GM19463 (cell line): ENCODE data around the gene BCKDHA.
A peak's percentile ranks its signal among the peaks of the same experiment; 100 is the strongest.

Source experiments
- ATAC-seq: cut with Tn5 transposase; IDR thresholded peaks from one replicate; pipeline ENCODE4 v1.9.1; 2021; ENCODE audit warnings: mild to moderate bottlenecking, moderate library complexity; ENCODE audit not compliant: unreplicated experiment

Gene BCKDHA

DNA sequence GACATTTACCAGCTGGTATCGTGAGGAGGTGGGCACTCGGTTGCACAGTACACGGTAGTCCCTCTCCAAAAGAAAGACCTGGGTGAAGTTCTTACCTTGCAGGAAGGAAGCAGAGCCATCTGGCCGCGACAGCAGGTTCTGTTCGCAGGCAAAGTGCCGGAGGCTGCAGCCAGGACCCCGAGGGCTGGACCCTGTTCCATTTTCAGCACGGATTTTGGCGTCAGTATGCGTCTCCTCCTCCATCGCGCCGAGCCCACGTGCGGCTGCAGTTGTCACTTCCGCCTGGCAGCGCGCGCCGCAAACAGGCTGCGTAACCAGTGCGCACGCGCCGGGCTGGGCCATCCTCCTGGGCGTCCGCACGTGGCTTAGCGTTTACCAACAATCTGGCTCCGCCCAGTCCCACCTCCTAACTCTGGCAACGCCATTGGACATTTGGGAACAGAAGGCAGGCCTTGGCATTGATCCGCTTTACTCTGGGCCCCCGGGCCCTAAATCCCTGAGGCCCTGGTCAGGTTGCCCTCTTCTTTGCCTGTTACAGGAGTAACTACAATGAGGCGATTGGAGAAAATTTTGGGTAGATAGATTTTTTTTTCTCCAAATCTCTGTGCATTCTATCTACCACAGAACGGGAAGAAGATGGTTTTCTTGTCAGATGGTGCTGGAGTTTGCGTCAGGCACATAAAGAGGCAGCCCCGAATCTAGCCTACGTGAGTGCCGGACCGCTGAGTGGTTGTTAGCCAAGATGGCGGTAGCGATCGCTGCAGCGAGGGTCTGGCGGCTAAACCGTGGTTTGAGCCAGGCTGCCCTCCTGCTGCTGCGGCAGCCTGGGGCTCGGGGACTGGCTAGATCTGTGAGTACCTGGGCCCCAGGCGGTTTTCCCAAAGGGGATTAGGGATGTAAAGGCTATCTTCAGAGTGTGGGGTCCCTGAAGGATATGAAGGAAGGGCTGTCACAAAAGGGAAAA, at the start of gene BCKDHA, which contains the start of gene EXOSC5:
BCKDHA (plus strand) TSS at position 733 of the 964 bp plus-strand sequence; CDS start at position 743, 10 bp downstream.
EXOSC5 (minus strand) TSS at position 274 of the 964 bp plus-strand sequence; CDS start at position 243, 31 bp downstream.
- peak; percentile 91 for ATAC-seq

DNA sequence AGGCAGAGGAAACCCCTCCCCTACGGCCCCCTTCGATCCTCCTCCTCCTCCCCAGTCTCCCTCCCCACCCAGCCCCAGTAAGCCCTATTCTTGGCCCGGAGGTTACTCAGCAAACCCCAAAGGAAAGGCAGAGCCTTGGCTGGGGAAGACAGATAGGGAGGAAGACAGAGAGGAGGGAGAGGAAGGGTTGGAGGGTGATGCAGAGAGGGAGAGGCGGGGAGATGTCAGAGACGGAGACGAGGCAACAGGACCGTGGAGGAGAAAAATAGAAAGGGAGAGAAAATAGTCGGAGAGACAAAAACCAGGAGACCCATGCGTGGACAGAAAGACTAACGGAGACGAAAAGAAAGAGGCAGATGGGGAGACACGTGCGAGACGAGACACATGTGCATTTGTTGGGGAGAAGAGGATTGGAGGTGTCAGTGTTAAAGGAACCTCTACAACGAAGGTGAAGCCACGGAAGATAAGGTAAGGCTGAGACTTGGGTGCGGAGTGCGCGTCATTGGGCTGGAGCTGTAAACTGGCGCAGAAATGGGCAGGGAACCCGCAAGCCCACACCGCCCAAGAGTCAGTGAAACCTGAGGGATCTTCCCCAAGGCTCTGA, 46.8 kb upstream of the BCKDHA start:
- no peak for ATAC-seq

DNA sequence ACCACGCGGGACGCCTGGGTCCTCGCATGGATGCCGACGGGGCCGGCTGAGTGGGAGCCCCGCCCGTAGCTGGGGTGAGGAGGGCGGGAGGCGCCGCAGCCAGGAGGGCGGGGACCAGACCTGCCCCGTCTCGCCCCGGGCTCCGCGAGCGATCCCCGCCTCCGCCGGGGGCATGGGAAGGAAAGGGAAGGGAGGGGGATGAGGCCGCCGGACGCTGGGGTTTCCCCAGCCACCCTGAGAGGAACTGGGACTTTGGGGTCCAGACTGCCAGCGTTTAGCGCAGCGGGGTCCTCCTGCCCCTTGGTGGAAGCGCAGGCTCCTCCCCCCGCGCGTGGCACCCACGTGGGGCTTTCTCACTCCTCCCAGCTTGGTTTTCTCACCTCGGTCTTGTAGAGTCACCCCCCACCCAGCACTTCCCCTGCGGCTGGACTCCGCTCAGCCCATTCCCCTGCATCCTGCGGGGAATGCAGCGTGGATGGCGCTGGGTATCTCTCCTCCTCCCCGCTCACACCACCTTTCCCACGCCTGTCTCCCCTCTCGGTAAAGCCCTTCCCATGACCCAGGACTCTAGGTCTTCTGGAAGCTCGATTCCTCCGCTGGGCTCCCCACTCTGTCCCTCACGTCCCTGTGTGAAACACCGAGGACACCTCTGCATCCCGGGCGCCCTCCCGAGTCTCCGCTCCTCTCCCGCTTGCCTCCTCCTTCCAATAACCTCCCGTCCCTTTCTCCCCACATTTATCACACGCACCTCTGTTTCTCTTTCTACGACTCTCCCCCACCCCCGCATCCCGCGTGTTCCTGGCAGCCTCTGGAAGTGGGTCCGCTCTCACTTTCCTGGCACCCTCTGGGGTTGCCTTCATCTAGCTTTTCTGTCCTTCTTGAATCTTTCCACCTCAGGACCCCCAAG, 46.0 kb upstream of the BCKDHA start:
- peak; percentile 45 for ATAC-seq

DNA sequence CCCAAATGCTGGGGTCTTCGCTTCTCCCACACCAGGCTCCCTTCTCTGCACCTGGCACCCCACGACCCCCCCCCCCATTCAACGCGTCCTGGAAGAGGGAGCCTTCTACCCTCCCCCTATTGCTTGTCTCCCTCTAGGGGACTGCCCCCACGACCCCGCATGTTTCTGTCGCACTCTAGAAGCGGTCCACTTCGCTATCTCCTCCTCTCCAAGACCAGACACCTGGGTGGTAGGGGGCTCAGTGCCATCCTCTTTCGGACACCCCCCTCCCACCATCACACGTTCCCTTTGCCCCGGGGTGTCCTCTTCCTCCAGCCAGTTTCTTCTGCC, 45.4 kb upstream of the BCKDHA start:
- ATAC-seq: no peak

DNA sequence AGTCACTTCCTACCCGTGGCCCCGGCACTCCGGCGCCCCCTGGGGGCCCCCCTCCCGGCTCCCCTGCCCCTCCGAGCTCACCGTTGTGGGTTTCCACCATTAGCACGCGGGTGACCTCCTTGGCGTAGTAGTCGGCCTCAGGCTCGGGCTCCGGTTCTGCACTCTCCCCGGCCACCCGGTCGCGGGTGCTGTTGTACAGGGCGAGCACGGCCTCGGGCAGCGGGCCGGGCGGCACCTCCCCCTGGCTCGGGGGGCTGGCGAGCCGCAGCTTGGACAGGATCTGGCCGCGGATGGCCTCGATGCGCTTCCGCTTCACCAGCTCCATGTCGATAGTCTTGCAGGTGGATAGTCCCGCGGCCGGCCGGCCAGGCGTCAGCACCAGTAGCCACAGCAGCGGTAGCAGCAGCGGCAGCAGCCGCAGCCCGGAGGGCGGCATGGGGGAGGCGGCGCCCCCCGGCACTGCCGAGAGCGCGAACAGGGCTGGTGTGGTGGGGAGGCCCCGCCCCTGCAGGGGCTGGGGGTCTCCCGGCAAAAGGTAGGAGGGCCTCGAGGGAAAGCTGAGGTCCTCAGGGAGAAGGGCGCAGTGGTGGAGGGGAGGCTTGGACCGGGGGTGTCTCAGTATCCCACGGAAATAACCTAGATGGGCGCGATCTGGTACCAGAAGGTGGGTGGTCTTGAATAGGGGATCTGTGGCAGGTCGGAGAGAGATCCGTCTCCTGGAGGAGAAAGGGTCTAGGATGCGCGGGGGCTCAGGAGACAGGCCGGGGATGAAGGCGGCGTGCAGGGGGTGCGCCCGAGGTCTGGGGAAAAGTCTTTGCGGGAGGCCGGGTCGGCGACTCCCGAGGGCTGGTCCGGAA, 44.8 kb upstream of the BCKDHA start:
- no peak for ATAC-seq

DNA sequence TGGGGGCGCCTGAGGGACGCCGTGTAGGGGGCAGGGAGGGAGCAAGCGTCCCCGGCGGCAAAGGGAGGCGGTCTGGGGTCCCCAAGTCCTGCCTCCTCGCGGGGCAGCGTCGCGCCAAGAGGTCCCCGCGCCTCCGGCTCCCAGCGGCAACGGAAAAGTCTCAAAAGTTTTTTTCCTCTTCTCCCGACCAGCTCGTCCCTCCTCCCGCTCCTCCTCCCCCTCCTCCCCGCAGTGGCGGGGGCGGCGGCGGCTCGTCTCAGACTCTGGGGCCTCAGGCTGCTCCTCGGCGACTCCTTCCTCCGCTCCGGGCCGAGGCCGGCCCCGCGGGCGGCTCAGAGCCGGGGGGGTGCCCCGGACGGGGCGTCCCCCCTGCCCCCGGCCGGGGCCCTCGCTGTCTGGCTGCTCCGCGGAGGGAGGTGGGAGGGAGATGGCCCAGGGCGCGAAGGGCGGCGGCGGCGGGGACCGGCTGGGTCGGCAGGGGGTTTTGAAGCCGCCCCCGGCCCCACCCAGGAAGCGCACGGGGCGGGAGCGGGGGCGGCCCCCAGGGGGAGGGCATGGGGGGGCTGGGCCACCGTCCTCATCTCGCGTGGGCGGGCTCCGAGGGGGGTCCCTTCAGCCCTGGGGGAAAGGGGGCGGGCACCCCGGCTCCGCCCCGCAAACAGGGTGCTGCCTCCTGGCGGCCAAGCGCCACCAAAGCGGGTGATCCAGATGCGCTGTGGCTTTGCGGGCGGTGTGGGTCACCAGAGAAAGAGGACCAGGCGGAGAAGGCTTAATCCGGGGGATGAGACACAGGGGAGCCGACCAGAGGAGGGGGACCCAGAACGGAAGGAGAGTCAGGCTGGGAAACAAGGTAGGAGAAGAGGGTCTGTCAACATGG, 43.9 kb upstream of the BCKDHA start, which contains the start of gene TGFB1:
TGFB1 (minus strand) TSS at position 457 of the 877 bp plus-strand sequence. CDS start 878 bp downstream, outside the sequence.
- peak; percentile 46 for ATAC-seq

DNA sequence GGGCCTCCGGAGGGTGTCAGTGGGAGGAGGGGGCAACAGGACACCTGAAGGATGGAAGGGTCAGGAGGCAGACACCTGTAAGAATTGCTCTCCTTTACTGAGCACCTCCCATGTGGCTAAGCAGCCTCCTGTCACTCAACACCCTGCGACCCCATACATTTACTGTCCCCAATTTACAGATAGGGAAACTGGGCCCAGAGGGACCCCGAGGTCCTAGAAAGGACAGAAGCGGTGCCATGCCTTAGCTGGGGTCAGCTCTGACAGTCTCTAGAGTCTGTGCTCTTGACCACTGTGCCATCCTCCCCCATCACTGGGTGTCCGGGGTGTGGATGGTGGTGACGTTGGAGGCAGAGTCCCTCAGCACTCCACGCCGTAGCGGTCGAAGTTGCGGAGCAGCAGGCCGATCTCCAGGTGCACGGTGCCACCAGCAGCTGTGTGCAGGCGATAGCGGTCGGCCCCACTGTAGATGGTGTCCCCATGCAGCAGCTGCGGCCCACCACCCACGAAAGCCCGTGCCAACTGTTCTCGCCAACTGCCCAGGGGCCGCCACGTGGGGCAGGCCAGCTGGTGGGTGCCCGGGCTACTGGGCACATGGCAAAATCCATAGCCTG, 43.2 kb upstream of the BCKDHA start:
- ATAC-seq: no peak

DNA sequence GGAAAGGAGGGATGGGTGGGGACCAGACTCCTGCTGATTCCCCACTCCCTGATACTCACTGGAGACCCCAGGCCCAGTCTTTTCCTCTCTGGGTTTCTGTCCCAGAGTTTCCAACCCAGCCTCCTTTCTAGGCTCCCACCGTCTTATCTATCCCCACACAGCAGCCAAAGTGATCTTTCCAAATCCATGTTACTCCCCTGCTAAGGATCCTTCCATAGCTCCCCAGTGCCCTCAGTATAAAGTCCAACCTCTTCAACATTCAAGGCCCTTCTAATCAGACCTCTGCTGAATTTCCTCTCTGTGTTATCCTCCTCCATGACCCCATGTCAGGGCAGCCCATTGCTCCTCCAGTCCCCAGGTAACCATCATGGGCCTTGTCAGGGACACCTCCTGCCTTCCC, 42.6 kb upstream of the BCKDHA start:
- ATAC-seq: no peak

DNA sequence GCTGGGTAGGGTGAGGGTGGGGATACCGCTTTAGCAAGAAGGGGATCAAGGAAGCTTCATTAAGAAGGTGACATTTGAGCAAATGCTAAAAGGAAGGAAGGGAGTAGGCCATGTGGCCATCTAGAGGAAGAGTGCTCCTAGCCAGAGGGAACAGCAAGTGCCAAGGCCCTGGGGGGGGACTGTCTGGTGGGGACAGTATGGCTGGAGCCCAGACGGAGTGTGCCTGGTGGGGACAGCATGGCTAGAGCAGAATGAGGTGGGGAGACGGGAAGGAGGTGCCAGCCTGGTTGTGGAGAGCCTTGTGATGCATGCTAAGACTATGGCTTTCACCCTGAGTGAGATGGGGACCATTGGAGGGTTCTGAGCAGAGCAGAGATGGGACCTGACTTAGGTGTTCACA, 41.8 kb upstream of the BCKDHA start:
- ATAC-seq: no peak

DNA sequence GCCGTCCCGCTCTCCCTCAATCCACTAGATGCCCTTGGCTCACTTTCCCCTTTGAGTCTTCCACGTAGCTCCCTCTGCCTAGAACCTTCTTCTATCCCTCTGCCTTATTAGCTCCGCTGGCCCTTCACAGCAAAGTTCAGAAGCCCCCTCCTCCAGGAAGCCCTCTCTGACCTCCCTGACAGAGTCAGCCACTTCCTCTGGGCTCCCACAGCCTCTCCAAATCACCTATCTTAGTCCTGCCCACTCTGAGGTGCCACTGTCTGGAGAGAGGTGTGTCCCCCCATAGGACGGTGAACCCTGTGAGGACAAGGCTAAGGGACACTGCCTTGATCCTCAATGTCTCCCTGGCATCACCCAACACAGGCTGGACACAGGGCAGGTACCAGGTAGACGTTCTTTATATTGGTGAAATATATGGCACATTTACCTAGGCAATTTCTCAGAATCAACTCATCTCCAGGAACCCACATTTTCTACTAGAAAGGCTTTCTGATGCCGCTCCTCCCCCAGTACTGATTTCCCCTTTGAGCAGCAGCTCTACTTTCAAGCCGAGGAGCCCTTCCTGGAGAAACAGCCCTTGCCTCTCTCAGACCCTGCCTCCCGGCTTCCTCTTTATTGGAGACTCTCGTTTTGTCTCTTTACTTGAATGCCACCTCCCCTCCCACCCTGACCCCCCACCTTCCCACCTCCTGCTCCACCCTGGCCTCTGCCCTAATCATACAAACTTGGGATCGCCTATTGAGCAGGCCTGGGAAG, 40.5 kb upstream of the BCKDHA start:
- no peak for ATAC-seq

DNA sequence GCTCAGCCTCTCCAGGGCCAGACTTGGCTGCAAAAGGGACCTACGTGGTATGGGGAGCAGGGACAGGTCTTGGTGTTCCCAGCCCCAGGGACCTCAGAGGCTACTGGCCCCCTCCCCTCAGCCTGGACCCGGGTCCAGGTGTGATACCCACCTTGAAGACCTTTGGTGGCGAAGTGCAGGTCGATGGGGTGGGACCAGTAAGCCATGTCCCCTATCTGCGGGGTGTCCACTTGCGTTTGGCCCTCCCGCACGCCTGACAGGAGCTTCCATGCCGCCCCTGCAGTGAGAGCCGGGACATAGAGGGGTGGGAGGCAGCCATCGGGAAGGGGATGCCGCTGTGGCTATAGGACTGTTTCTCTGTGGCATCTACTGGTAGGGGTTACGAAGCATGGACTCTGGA, 39.9 kb upstream of the BCKDHA start:
- no peak for ATAC-seq

DNA sequence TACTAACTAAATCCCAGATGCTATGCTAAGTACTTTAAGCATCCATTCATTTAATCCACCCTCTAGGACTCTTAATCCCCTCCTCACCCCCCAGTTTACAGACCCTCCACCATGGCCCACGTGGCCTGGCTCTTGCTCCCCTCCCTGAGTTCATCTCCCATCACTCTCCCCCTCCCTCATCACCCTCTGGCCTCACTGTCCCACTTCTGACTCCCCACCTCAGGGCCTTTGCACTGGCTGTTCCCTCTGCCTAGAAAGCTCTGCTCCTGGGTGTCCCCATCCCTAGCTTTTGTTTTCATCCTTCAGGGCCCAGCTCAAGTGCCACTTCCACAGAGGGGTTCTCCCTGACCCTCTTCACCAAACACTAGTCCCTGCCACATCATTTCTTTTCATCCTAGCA, 37.9 kb upstream of the BCKDHA start:
- no peak for ATAC-seq

DNA sequence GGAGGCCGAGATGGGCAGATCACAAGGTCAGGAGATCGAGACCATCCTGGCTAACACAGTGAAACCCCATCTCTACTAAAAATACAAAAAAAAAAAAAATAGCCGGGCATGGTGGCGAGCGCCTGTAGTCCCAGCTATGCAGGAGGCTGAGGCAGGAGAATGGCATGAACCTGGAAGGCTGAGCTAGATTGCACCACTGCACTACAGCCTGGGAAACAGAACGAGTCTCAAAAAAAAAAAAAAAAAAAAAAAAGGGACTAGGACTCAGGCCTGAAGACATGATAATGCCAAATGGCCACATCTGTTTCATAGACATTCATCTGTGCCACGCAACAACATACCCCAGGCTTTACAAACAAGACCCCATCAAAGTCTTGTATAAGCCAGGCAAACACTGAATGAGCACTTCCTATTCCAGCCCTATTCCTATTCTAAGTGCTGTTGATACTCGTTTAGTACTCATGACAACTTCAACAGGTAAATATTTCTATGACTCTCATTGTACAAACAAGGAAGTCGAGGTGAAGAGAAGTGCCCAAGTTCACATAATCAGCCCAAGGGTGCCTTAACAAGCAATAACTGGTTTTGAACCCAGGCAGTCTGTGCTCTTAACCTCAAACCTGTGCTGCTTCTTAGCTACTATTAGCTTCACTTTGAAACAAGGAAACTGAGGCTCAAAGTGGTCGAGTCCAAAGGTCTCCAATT, 35.3 kb upstream of the BCKDHA start:
- ATAC-seq: no peak

DNA sequence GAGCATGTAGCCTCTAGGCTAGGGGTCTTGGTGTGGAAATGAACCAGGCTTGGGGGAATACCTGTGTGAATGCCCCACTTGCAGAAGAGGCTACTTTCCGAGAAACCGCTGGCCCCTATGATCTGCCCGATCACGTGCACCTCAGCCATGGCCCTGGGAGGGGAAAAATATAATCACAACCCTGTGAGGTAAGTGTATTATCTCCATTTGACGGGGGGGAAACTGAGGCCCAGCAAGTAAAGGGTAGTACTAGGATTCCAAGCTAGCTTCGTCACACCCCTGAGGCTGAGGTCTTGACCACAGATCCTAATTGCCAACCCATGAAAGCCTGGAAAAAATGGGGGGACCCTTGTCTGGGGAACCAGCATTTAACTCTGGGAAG, 34.3 kb upstream of the BCKDHA start:
- ATAC-seq: no peak

DNA sequence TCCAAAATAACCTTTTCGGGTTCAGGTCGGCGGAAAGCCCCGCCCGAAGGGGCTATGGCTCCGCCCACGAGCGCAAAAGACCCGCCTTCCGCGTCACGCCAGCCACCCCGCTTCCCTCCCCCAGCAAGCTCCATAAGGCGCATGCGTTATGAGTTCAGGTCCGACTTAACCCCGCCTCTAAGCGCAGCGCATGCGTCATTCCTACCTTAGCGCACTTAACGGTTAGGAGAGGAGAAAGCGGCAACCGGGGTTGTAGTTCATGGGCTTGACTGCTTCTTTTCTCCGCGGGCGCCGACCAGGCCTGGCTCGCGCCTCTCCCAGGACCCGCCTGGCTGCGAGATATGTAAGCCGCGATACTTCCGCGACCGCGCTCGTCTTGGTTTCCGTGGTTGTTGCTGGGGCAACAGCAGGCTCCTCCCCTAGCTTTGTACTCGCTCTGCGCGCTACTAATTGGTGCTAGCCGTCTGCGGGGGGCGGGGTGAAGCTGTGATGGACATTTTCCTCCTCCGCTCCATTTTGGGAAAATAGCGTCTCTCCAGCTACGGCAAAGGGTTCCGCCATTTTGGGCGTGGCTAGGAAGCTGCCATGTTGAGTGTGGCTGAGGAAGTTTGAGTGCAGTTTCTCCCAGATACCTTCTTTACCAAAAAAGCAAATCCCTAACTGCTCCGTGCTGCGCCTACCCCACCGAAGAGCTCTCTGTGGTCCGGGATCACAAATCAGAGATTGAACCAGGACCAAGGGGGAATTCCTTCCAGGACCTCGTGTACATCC, 33.7 kb upstream of the BCKDHA start, which contains the start of gene B9D2:
B9D2 (minus strand) TSS at position 397 of the 771 bp plus-strand sequence. CDS start 630 bp downstream, outside the sequence.
- ATAC-seq: peak; percentile 74
